GM19438 (cell line): ENCODE data around the gene ZNF304.
"Not testable (repeated sequence)": the region's sequence is repeated elsewhere in the genome, so short reads cannot be mapped to it uniquely, and the experiment has no call there.

Experiments used
- ATAC-seq: cut with Tn5 transposase; IDR thresholded peaks from one replicate; pipeline ENCODE4 v1.9.1; 2021; ENCODE audit warnings: low read depth; ENCODE audit not compliant: unreplicated experiment

Gene ZNF304

DNA sequence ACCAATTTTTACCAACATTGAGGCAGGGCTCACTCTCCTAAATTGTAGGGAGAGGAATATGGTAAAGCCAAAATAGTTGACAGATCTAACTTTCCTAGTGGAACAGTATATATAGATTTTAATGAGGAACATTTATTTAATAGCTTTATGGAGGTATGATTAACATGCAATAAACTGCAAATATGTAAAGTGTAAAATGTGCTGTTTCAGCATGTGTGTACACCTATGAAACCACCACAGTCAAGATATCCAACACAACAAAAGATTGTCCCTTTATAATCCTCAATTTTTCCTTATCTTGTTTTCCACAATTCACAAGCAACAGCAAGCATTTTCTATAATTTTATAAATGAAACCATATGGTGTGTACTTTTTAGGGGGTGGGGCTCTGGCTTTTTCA is 8.2 kb downstream of the ZNF304 start:
- ATAC-seq: no peak

DNA sequence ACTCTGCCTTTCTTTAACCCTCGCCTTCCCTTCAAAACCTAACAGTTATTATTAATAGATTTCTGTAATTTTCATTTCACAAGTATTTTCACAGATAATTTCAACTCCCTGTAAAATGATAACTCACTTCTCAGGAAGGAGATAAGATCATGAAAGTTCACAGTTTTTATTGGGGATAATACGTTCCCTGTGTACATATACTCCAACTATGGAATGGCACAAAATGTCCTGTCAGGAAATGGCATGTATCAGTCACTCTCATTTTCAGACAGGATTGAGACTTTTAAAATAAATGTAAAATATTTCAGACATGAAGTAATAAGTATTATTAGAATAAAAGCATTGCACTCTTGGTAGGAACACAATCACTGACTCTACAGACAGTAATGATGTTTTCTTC is 11.3 kb downstream of the ZNF304 start:
- no peak for ATAC-seq

DNA sequence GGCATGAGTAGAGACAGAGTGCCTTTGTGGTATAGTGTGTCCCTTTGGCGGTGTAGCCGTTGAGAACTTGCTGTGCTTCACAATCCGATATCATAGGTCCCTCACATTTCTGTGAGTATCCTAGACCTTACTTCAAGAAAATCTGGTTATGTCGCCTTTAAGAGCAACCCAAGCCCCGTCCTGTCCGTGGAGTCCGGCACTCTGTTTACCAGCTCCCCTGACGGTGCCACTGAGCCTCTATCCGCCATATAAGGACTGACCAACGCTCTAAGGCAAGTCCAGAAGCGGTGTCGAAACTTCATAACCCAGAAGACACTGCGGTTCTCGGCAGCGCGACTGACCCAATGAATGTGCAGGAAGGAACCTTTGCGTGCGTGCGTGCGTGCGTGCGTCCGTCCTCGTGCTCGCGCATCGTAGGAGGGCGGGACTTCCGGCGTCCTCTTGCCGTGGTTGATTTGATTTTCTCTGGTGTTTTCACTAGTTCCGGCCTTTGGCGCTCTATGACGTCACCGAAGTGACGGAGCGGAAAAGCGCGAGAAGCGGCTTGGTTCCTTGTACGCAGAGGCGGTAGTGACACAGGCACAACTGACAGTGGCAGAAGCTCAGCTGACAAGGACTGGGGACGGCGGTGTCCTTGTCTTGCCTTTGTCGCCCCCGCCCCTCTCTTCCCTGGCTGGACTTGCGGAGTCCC is 12.1 kb downstream of the ZNF304 start, which contains the start of the genes TRAPPC2B and ZNF547:
TSS of gene TRAPPC2B (plus strand) at position 555 of the 691 bp plus-strand sequence. CDS start 1,283 bp downstream, outside the sequence.
TSS of gene ZNF547 (plus strand) at position 555 of the 691 bp plus-strand sequence. CDS start 5,005 bp downstream, outside the sequence.
- ATAC-seq: peak; percentile 92

DNA sequence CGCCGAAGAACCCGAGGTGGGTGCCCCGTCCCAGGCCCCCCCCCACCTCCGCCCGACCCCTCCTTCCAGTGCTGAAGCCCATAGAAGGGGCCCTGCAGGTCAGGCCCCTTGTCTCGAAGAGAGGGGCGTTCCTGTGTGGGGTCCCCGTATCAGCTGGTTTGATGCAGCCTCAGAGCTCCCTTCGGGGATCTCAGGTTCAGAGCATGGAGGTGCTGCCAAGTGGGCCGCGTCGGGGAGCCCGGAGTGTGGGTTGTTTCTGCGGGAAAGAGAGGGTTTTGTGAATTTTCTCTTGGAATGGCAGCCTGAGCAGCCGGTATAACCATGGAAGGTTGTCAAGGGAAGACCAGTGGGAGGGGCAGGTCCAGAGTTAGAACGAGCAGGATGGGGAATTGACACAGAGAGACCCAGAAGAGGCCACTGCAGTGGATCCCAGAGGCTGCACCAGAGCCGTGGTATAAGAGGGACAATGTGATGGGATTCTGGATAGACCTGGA is 12.7 kb downstream of the ZNF304 start:
- peak; percentile 9 for ATAC-seq

DNA sequence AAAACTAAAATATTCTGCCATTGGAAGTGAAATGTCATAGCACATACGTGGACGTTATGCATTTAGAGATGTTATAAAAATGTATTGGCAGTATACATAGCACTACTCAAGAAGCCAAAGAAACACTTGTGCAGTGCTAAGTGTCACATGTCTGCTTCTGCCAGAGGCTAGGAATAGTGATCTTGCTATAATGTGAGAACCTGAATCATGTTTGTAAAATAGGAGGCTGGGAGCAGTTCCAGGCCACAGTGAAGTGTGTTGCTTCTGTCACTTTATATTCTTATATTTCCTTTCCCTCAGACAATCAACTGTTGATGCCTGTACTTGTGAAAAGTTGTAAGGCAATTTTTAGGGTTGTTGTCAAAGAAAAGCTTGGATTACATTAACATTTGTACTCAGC is 15.7 kb downstream of the ZNF304 start:
- ATAC-seq: no peak

DNA sequence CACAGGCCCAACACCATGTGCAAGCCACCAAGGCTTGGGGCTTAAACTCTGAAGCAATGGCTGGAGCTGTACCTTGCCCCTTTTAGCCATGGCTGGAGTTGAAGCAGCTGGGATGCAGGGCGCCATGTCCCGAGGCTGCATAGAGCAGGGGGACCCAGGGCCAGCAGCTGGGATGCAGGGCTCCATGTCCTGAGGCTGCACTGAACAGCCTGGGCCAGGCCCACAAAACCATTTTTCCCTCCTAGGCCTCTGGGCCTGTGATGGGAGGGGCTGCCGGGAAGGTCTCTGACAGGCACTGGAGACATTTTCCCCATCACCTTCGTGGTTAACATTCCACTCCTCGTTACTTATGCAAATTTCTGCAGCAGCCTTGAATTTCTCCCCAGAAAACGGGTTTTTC is 23.1 kb downstream of the ZNF304 start:
- ATAC-seq: no peak

DNA sequence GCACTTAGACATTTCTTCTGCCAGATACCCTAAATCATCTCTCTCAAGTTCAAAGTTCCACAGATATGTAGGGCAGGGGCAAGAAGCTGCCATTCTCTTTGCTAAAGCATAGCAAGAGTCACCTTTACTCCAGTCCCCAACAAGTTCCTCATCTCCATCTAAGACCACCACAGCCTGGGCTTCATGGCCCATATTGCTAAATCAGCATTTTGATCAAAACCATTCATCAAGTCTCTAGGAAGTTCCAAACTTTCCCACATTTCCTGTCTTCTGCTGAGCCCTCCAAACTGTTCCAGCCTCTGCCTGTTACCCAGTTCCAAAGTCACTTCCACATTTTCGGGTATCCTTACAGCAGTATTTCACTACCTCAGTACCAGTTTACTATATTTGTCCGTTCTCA is 23.6 kb downstream of the ZNF304 start:
- not testable (repeated sequence) for ATAC-seq

DNA sequence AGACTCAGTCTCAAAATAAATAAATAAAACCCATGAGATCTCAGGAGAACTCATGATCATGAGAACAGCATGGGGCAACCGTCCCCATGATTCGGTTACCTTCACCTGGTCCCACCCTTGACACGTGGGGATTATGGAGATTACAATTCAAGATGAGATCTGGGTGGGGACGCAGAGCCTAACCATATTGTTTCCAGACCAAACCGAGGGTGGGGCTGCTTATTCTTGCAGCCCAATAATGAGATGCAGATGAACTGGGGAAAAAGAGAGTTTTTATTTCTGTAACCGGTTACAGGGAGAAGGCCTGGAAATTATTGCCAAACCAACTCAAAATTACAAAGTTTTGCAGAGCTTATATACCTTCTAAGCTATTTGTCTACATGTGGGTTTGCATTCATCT is 25.1 kb downstream of the ZNF304 start:
- no peak for ATAC-seq

DNA sequence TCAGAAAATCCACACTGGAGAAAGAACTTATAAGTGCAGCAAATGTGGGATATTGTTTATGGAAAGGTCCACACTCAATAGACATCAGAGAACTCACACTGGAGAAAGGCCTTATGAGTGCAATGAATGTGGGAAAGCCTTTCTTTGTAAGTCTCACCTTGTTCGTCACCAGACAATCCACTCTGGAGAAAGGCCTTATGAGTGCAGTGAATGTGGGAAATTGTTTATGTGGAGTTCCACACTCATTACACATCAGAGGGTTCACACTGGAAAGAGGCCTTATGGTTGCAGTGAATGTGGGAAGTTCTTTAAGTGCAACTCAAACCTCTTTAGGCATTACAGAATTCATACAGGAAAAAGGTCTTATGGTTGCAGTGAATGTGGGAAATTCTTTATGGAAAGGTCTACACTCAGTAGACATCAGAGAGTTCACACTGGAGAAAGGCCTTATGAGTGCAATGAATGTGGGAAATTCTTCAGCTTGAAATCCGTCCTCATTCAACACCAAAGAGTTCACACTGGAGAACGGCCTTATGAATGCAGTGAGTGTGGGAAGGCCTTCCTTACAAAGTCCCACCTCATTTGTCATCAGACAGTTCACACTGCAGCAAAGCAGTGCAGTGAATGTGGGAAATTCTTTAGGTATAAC is 26.6 kb downstream of the ZNF304 start:
- ATAC-seq: no peak

DNA sequence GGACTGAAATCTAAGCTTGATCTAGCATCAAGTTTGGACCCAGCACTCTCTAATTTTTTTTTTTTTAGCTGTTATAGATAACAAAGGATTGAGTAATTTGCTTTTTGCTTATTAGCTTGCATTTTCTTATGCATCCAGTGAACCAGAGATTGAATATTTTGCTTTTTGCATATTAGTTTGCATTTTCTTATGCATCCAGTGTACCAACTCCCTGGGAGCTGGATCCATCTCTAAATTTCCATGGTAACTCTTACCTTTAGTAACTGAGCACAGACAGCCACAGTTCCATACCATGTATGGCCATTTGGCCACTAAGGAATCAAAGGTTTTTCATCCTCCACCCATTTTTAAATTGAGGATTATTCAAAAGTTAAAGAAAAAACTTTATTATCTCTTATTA is 29.9 kb downstream of the ZNF304 start:
- ATAC-seq: no peak

DNA sequence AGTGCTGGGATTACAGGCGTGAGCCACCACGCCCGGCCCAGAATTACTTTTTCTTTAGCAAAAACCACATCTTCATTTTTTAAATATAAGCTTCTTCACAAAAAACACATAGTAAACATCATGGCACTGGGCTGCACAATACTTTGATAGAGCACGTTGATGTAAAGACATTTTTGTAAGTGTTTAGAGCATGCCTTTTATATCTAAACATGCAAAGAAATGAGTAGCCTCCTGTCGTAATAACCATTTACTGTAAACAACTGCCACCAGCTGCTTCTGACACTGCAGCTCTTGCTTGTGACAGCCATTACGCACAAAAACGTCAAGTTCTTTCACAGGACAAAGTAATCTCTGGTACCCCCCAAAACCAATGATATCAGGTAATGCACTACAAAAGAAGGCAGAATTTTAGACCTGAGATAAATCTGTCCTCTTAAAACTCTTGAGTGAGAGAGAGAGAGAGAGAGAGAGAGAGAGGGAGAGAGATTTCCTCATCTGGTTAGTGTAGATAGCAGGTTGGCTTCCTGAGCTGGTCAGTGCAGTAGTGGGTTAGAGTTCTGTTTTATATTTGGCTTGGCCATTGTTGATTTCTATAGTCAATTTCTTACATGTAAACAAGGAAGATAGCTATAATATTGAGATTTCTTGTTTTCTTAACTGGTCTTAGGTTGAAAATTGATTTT is 31.9 kb downstream of the ZNF304 start:
- ATAC-seq: no peak

DNA sequence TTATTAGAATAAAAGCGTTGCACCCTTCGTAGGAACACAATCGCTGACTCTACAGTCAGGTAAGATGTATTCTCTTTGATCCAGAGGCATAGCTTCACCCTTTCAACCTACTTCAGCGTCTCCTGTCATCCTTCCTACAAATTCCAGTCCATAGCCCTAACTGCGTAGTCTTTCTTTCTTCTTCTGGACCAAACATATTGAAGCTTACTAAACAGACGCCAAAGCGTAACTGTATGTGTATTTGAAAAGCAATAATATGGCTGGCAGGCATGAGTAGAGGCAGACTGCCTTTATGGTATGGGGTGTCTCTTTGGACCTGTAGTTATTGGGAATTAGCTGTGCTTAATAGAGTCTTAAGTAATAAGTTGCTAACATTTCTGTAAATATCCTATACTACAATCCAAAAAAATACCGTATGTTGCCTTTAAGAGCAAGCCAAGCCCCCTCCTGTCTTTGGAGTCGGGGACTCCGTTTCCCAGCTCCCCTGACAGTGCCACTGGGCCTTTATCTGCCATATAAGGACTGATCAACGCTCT is 38.2 kb downstream of the ZNF304 start:
- peak; percentile 16 for ATAC-seq

DNA sequence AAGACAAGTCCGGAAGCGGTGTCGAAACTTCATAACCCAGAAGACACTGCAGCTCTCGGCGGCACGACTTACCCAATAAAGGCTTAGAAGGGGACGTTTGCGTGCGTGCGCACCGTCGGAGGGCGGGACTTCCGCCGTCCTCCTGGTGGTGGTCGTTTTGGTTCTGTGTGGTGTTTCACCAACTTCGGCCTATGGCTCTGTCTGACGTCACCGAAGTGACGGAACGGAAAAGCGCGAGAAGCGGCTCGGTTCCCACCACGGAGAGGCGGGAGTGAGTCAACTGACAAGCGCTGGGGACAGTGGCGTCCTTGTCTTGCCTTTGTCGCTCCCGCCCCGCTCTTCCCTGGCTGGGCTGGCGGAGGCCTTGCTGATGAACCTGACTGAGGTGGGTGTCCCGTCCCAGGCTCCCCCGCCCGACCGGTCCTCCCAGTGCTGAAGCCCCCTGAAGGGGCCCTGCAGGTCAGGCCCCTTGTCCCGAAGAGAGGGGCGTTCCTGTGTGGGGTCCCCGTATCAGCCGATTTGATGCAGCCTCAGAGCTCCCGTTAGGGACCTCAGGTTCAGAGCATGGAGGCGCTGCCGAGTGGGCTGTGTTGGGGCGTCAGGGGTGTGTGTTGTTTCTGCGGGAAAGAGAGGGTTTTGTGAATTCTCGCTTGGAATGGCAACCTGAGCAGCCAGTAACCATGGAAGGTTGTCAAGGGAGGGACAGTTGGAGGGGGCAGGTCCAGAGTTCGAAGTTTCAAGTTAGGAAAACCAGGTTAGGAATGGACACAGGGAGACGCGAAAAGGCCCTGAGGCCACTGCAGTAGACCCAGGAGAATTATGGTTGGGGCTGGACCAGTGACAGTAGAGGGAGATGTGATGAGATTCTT is 38.9 kb downstream of the ZNF304 start, which contains the start of gene ZNF548:
TSS of gene ZNF548 (plus strand) at position 125 of the 869 bp plus-strand sequence. CDS start at position 371, 246 bp downstream.
- ATAC-seq: peak; percentile 91

DNA sequence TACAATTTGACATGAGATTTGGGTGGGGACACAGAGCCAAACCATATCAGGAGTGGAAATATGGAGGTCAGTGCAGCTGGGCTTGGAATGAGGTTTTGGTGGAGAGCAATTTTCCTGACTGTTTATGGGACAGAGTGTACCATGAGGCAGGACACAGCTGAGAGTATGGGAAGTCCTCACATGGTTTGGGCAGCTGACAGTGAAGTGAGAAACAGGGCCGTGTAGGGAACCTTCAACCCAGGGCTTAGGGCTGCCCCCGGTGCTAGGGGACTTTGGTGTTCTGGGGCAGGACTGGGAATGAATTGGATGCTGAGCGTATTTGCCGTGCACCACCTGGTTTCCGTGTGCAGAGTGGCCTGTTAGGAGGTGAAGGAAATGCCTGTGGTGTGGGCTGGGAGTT is 44.6 kb downstream of the ZNF304 start:
- no peak for ATAC-seq

DNA sequence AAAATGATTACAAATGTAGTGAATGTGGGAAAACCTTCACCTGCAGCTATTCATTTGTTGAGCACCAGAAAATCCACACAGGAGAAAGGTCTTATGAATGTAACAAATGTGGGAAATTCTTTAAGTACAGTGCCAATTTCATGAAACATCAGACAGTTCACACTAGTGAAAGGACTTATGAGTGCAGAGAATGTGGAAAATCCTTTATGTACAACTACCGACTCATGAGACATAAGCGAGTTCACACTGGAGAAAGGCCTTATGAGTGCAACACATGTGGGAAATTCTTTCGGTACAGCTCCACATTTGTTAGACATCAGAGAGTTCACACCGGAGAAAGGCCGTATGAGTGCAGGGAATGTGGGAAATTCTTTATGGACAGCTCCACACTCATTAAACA is 47.8 kb downstream of the ZNF304 start:
- ATAC-seq: no peak

DNA sequence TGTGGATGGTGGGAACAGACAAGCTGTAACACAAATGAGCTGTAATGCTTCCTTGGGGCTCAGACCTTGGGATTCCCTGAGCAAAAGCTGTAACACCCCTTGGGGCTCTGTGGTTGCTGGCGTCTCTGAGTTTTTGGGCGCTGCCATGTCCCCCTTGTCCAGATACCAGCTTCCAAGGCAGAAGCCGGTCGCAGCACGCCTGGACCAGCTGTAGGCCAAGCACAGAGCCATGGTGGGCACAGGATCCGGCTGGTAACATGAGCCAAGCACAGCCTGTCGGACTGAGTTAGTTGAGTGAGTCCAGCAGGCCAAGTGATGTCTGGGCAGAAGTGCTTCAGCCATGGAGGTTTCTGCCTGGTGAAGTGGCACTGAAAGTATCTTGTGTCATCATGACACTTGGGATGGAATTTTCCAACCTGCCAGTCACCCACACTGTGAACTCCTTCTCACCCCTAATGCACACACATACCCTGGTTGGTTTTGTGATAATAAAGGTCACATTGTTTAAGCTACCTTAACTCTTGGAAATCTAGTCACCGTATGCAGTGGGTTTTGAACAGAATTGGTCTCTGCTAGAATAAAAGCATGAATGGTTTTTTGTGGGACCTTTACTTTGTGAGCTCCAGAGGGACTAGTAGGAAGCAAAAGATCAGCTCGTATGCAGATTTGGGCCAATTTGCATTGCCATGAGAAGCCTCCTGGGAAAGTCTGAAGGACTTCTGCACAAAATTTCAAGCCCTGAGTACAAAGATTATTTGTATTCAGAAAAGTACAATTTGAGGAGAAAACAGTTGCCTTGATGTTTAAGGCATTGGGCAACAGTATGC is 52.9 kb downstream of the ZNF304 start:
- no peak for ATAC-seq

DNA sequence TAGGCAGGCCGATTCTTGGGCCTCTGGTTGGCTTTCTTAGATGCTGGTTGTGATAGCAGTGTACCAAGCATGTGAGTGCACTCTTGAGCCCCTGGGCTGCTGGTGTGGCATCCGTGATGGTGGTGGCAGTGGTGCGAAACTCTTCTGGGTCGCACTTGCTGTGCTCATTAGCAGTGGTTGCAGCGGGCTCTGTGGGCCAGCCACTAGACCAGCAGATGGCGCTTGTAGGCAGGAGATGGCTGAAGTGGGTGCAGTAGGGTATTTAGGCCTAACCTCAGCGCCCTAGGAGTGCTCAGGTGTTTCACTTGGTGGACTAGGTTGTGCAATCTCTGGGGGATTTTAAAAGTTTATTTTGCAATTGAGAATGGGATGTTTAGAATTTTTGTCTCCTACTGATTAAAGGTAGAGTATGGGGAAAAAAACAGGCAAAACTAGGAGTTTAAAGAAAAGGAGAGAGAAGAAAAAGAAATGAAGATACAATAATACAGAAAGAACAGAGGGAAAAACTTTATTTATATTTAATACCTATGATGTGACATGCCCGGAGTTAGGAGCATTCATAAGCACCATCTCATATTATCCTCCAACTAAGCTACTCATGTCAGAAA is 55.5 kb downstream of the ZNF304 start:
- ATAC-seq: no peak
